MCF 10A (cell line): ENCODE measurements around the gene NDUFB11. TPM values are rescaled to one million over a fixed set of nuclear protein-coding genes. Genes with fewer than 3 reads are reported as not detected.

ENCODE experiments used
- BruUV-seq: library from RNA; stranded (reverse); fragments of 400-500 nt; replicated peaks from 2 replicates; lab custom pipeline; 2021; lab: Mats Ljungman, UMichigan
- CTCF ChIA-PET: fragments of 300-600 bp; sonication (Branson Sonifier 250); formaldehyde crosslinking; extraction: SDS; loops from one replicate; lab custom pipeline; 2021; ENCODE audit warnings: antibody characterized with exemption, inconsistent platforms; lab: Yijun Ruan, JAX
- POLR2A ChIA-PET: fragments of 300-600, 350-650 bp; sonication (Branson Sonifier 250); formaldehyde crosslinking; extraction: SDS; loops from one replicate; lab custom pipeline; 2020; ENCODE audit warnings: antibody characterized with exemption, inconsistent platforms; lab: Yijun Ruan, JAX
- DNase-seq: peaks from one replicate; pipeline ENCODE4 v3.0.0-alpha.2; 2018; ENCODE audit not compliant: unreplicated experiment
- H3K27ac Mint-ChIP-seq: one replicate; pipeline ENCODE4 v1.8.0; 2022; ENCODE audit warnings: mild to moderate bottlenecking, low read depth, mixed read lengths; ENCODE audit not compliant: unreplicated experiment
- H3K27me3 Mint-ChIP-seq: one replicate; pipeline ENCODE4 v1.8.0; 2022; ENCODE audit warnings: mixed read lengths; ENCODE audit not compliant: insufficient read depth, unreplicated experiment
- H3K36me3 Mint-ChIP-seq: one replicate; pipeline ENCODE4 v1.8.0; 2022; ENCODE audit warnings: mild to moderate bottlenecking, moderate library complexity, mixed read lengths; ENCODE audit not compliant: insufficient read depth, unreplicated experiment
- H3K4me1 Mint-ChIP-seq: one replicate; pipeline ENCODE4 v1.8.0; 2022; ENCODE audit warnings: mixed read lengths; ENCODE audit not compliant: insufficient read depth, unreplicated experiment
- H3K4me3 Mint-ChIP-seq: one replicate; pipeline ENCODE4 v1.8.0; 2022; ENCODE audit warnings: mild to moderate bottlenecking, moderate library complexity, mixed read lengths; ENCODE audit not compliant: unreplicated experiment
- H3K9me3 Mint-ChIP-seq: one replicate; pipeline ENCODE4 v1.8.0; 2022; ENCODE audit warnings: mixed read lengths; ENCODE audit not compliant: unreplicated experiment
- intact Hi-C: fragments of 100-400 bp; cut with micrococcal nuclease; formaldehyde crosslinking; loops from 2 replicates; pipeline ENCODE4 v1.14.1; 2022
- total RNA-seq: library from RNA; stranded (reverse); gene quantifications from 2 replicates; pipeline ENCODE4 v1.2.3, GENCODE V29; 2022
- TF ChIP-seq, protein P1 (sequence below): fragments of 200-600 bp; IDR thresholded peaks from one replicate; pipeline ENCODE4 v1.8.0; 2022; ENCODE audit warnings: antibody characterized with exemption, mild to moderate bottlenecking; ENCODE audit not compliant: unreplicated experiment

Gene NDUFB11
- total RNA-seq, 1 experiment from 2014 or later, result 91.8 TPM

DNA sequence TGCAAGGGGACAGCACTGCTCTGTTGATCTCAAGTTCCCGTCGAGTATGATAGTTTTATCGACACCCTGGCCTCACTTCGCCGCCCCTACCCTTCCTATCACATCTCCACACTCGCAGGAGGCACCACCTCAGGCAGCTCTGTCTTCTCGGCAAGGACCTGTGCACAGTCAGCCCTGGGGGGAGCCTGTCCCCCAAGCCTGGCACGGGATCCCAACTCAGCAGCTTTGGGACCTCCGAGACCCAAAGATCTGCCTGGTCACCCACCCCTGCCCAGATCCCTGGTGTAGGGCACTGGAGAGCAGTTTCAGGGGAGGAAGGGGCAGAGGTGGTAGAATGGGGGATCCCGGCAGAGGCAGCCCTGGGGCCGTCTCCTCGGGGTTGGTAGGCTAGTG, 31.1 kb upstream of the NDUFB11 start:
- Mint-ChIP-seq H3K9me3 (no peaks in the 10 kb centered on the region), H3K36me3 (peaks cover 59% of the 10 kb centered on the region), H3K27ac (no peak overlapping the region)

DNA sequence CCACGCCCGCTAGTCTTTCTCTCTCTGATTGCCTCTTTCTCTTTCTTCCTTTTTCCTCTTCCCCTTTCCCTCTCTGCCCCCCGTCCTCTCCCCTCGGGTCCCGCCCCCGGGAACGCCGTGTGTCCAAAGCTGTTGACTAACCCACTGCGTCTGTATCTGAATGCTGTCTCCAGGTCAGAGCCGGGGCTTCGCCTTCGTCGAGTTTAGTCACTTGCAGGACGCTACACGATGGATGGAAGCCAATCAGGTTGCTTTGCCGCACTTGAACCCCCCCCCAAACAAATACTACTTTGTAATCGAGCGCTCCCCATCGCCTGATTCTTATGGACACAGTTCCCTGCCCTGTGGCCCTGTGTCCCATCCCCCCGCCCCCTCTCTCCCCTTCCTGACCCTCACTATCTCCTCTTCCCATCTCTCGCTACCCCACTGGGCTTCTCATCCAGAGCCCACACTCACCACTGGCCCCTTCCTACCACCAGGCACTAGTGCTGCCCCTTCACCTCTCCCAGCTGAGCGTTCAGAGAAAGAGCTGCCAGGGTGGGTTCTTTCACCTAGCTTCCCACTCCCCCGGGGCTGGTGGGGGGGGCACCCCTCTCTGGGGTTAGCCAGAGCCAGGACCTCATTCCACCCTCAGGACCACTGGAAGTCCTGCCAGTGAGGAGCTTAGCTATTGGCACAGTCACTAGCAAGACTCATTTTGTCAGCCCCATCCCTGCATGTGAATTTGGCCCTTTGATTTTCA, 30.5 kb upstream of the NDUFB11 start:
- intact Hi-C loops, result no loop called here
- no TSS peak for BruUV-seq
- H3K27me3 Mint-ChIP-seq, result peaks cover 98% of the 10 kb centered on the region
- ChIA-PET POLR2A (no interaction called here), CTCF (interaction anchor here (0.6 kb wide), 1 partner anchor 10 kb away, joined by 3 read pairs; no protein-coding TSS in a partner anchor)
- no peaks in the 10 kb centered on the region for H3K9me3 Mint-ChIP-seq
- TF ChIP-seq, protein P1, sequence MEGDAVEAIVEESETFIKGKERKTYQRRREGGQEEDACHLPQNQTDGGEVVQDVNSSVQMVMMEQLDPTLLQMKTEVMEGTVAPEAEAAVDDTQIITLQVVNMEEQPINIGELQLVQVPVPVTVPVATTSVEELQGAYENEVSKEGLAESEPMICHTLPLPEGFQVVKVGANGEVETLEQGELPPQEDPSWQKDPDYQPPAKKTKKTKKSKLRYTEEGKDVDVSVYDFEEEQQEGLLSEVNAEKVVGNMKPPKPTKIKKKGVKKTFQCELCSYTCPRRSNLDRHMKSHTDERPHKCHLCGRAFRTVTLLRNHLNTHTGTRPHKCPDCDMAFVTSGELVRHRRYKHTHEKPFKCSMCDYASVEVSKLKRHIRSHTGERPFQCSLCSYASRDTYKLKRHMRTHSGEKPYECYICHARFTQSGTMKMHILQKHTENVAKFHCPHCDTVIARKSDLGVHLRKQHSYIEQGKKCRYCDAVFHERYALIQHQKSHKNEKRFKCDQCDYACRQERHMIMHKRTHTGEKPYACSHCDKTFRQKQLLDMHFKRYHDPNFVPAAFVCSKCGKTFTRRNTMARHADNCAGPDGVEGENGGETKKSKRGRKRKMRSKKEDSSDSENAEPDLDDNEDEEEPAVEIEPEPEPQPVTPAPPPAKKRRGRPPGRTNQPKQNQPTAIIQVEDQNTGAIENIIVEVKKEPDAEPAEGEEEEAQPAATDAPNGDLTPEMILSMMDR, result no peak
- peaks cover 64% of the 10 kb centered on the region for H3K36me3 Mint-ChIP-seq
- no peak for DNase-seq
- H3K4me1 Mint-ChIP-seq, result peaks cover 19% of the 10 kb centered on the region
- H3K27ac Mint-ChIP-seq, result no peak overlapping the region
- H3K4me3 Mint-ChIP-seq, result no peak overlapping the region

More for the DNA sequence above, 31.1 kb upstream of the NDUFB11 start:
- peaks cover 98% of the 10 kb centered on the region for H3K27me3 Mint-ChIP-seq
- CTCF ChIA-PET, result no interaction called here
- no TSS peak for BruUV-seq
- peaks cover 19% of the 10 kb centered on the region for H3K4me1 Mint-ChIP-seq
- TF ChIP-seq, protein P1, result no peak
- no peak for DNase-seq
- intact Hi-C loops, result no loop called here
- POLR2A ChIA-PET, result no interaction called here
- H3K4me3 Mint-ChIP-seq, result no peak overlapping the region

DNA sequence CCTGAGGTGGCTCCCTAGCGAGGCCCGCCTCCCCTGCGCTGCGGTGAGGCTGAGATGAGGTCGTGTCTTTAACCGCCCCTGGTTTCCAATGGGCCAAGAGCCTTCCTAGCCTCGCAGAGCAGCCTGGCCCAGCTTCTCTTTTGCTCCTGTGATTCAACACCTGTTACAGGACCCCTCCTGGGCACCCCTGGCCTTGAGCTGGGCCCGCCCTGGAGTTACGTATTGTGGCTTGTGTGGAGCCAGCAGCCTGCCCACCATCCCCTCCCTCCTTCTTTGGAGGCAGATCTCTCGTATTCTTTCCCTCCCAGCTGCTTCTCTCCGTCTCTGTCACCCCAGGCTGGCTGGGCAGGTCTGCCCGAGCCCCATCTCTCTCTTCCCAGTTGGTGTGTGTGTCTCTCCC, 29.9 kb upstream of the NDUFB11 start:
- intact Hi-C loops, result no loop called here
- H3K4me3 Mint-ChIP-seq, result no peak overlapping the region
- TF ChIP-seq, protein P1, result no peak
- H3K27ac Mint-ChIP-seq, result no peak overlapping the region
- no peak for DNase-seq
- BruUV-seq, result no TSS peak
- H3K27me3 Mint-ChIP-seq, result peaks cover 98% of the 10 kb centered on the region
- POLR2A ChIA-PET, result no interaction called here
- H3K36me3 Mint-ChIP-seq, result peaks cover 61% of the 10 kb centered on the region
- no peaks in the 10 kb centered on the region for H3K9me3 Mint-ChIP-seq
- CTCF ChIA-PET, result interaction anchor here (0.6 kb wide), 1 partner anchor 10 kb away, joined by 3 read pairs; no protein-coding TSS in a partner anchor
- H3K4me1 Mint-ChIP-seq, result peaks cover 15% of the 10 kb centered on the region

DNA sequence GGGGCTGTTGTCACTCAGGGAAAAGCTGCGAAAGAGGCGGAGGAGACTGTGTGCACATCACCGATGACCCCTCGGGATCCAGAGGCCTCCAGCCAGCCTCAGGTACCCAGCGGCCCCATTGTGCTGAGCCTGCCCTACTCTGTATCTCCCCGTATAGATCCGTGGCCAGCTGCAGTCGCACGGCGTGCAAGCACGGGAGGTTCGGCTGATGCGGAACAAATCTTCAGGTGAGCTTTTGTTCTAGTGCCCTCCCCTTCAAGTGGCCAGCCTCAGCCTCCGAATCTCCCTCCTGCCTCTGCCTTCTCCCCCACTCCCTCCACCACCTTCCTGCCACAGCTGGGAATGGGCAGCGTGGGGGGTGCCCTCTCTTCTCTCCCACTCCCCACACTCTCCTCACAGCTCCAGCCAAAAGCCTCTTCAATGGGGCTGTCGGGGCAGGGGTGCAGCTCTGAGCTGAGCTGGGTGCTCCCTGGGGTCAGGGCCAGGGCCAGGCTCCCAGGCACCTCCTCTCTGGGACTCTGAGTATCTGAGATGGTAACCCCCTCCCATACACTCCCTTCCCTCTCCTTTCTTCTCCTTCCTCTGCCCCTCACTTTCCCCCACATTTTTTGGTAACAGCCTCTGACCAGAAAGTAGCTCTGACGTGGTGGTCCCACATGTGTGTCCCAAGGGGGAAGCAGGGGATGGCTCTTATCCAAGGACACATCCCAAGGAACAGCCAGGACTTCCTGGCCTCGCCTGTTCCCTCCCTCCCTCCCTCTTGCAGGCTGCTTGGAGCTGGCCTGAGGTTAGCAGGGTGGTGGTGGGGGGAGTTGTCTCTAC, 28.7 kb upstream of the NDUFB11 start:
- ChIA-PET CTCF (interaction anchor here (0.6 kb wide), 1 partner anchor 726 kb away, joined by 4 read pairs; no protein-coding TSS in a partner anchor), POLR2A (no interaction called here)
- TF ChIP-seq, protein P1, result no peak
- BruUV-seq, result no TSS peak
- intact Hi-C loops, result no loop called here
- no peak overlapping the region for H3K27ac Mint-ChIP-seq
- H3K9me3 Mint-ChIP-seq, result no peaks in the 10 kb centered on the region
- DNase-seq, result no peak
- H3K4me3 Mint-ChIP-seq, result no peak overlapping the region
- H3K36me3 Mint-ChIP-seq, result peaks cover 57% of the 10 kb centered on the region
- H3K27me3 Mint-ChIP-seq, result peaks cover 98% of the 10 kb centered on the region
- peaks cover 6% of the 10 kb centered on the region for H3K4me1 Mint-ChIP-seq
